H9 (cell line): ENCODE measurements around the gene MARS1. TPM values are rescaled to one million over a fixed set of nuclear protein-coding genes. Genes with fewer than 3 reads are reported as not detected.

Experiments used
- DNase-seq: peaks from one replicate; pipeline ENCODE4 v3.0.0-alpha.2; 2017
- H2AFZ ChIP-seq: one replicate; pipeline ENCODE4 v1.6.1; 2013; ENCODE audit warnings: mild to moderate bottlenecking, low read length, control low read depth, moderate library complexity
- H2AK5ac ChIP-seq: 2 replicates; pipeline ENCODE4 v1.6.1; 2013; ENCODE audit warnings: low read length, control low read depth, mixed read lengths; ENCODE audit not compliant: insufficient read length
- H2BK120ac ChIP-seq: one replicate; pipeline ENCODE4 v1.6.1; 2013; ENCODE audit warnings: low read depth, mild to moderate bottlenecking, low read length, control low read depth, inconsistent platforms; ENCODE audit not compliant: poor library complexity, severe bottlenecking
- H2BK12ac ChIP-seq: 2 replicates; pipeline ENCODE4 v1.6.1; 2013; ENCODE audit warnings: low read length, control low read depth, mixed read lengths, low read depth; ENCODE audit not compliant: insufficient read length
- H2BK15ac ChIP-seq: 2 replicates; pipeline ENCODE4 v1.6.1; 2013; ENCODE audit warnings: low read depth, low read length, control low read depth
- H2BK20ac ChIP-seq: one replicate; pipeline ENCODE4 v1.6.1; 2013; ENCODE audit warnings: low read depth, mild to moderate bottlenecking, low read length, control low read depth, inconsistent platforms; ENCODE audit not compliant: poor library complexity, severe bottlenecking
- H2BK5ac ChIP-seq: 2 replicates; pipeline ENCODE4 v1.6.1; 2013; ENCODE audit warnings: low read length, control low read depth, mixed read lengths; ENCODE audit not compliant: insufficient read length
- H3K14ac ChIP-seq: 2 replicates; pipeline ENCODE4 v1.6.1; 2013; ENCODE audit warnings: low read length, control low read depth; ENCODE audit not compliant: insufficient read depth
- H3K18ac ChIP-seq: 2 replicates; pipeline ENCODE4 v1.6.1; 2013; ENCODE audit warnings: low read depth, mild to moderate bottlenecking, mixed read lengths, low read length, control low read depth; ENCODE audit not compliant: insufficient read length
- H3K23ac ChIP-seq: 2 replicates; pipeline ENCODE4 v1.6.1; 2013; ENCODE audit warnings: low read length, control low read depth, mixed read lengths, low read depth; ENCODE audit not compliant: insufficient read length
- H3K23me2 ChIP-seq: 2 replicates; pipeline ENCODE4 v1.6.1; 2013; ENCODE audit warnings: low read depth, mild to moderate bottlenecking, mixed read lengths, low read length, control low read depth; ENCODE audit not compliant: insufficient read length, poor library complexity, severe bottlenecking
- H3K27ac ChIP-seq: 2 replicates; pipeline ENCODE4 v1.5.1; 2013; ENCODE audit warnings: low read length, control low read depth, mixed read lengths, low read depth; ENCODE audit not compliant: insufficient read length
- H3K27me3 ChIP-seq: 2 replicates; pipeline ENCODE4 v1.6.1; 2013; ENCODE audit warnings: low read length, control low read depth, inconsistent platforms; ENCODE audit not compliant: insufficient read depth
- H3K4ac ChIP-seq: 2 replicates; pipeline ENCODE4 v1.6.1; 2013; ENCODE audit warnings: low read depth, mild to moderate bottlenecking, control low read depth, inconsistent platforms, low read length, moderate library complexity
- H3K4me1 ChIP-seq: 2 replicates; pipeline ENCODE4 v1.6.1; 2013; ENCODE audit warnings: low read length, control low read depth, inconsistent platforms; ENCODE audit not compliant: insufficient read depth
- H3K4me2 ChIP-seq: 2 replicates; pipeline ENCODE4 v1.6.1; 2013; ENCODE audit warnings: low read length, control low read depth, mixed read lengths; ENCODE audit not compliant: insufficient read length, insufficient read depth
- H3K56ac ChIP-seq: 2 replicates; pipeline ENCODE4 v1.6.1; 2013; ENCODE audit warnings: low read depth, mild to moderate bottlenecking, mixed read lengths, low read length, control low read depth; ENCODE audit not compliant: insufficient read length
- H3K79me1 ChIP-seq: 2 replicates; pipeline ENCODE4 v1.6.1; 2013; ENCODE audit warnings: low read depth, mild to moderate bottlenecking, moderate library complexity, low read length, control low read depth, inconsistent platforms; ENCODE audit not compliant: insufficient read depth, poor library complexity, severe bottlenecking
- H3K79me2 ChIP-seq: 2 replicates; pipeline ENCODE4 v1.6.1; 2013; ENCODE audit warnings: low read length, control low read depth, inconsistent platforms; ENCODE audit not compliant: insufficient read depth
- H3K9ac ChIP-seq: 2 replicates; pipeline ENCODE4 v1.6.1; 2013; ENCODE audit warnings: low read length, control low read depth, mixed read lengths; ENCODE audit not compliant: insufficient read length; ENCODE audit errors: extremely low read depth
- H3K9me3 ChIP-seq: one replicate; pipeline ENCODE4 v1.6.1; 2013; ENCODE audit warnings: low read depth, low read length, inconsistent platforms; ENCODE audit not compliant: control insufficient read depth
- H3T11ph ChIP-seq: one replicate; pipeline ENCODE4 v1.6.1; 2013; ENCODE audit warnings: mild to moderate bottlenecking, low read length, control low read depth, inconsistent platforms
- H4K20me1 ChIP-seq: one replicate; pipeline ENCODE4 v1.6.1; 2013; ENCODE audit not compliant: control insufficient read depth, insufficient read length, insufficient read depth
- H4K5ac ChIP-seq: 2 replicates; pipeline ENCODE4 v1.6.1; 2013; ENCODE audit warnings: low read depth, mild to moderate bottlenecking, mixed read lengths, low read length, control low read depth; ENCODE audit not compliant: insufficient read length
- H4K8ac ChIP-seq: replicated peaks from 2 replicates; pipeline ENCODE4 v1.6.1; 2013; ENCODE audit warnings: low read length, control low read depth, mixed read lengths, low read depth; ENCODE audit not compliant: insufficient read length
- H4K91ac ChIP-seq: 2 replicates; pipeline ENCODE4 v1.6.1; 2013; ENCODE audit warnings: low read depth, mild to moderate bottlenecking, moderate library complexity, mixed read lengths, low read length, control low read depth; ENCODE audit not compliant: insufficient read length
- H3K27ac Mint-ChIP-seq, 3 experiments: 2 replicates in 2 of 3; 3 replicates in 1 of 3; pipeline ENCODE4 v1.8.0; 2020 to 2021; ENCODE audit warnings: mixed read lengths in 3 of 3, mild to moderate bottlenecking in 1 of 3, moderate library complexity in 1 of 3
- H3K27me3 Mint-ChIP-seq: 2 replicates; pipeline ENCODE4 v1.8.0; 2021; ENCODE audit warnings: low read depth, mild to moderate bottlenecking, moderate library complexity, mixed read lengths
- H3K36me3 Mint-ChIP-seq, 3 experiments: 2 replicates in 2 of 3; 3 replicates in 1 of 3; pipeline ENCODE4 v1.8.0; 2020 to 2021; ENCODE audit warnings: low read depth in 3 of 3, mixed read lengths in 3 of 3; ENCODE audit not compliant: insufficient read depth in 1 of 3
- H3K4me1 Mint-ChIP-seq, 2 experiments: 2 replicates each; pipeline ENCODE4 v1.8.0; 2020; ENCODE audit warnings: mixed read lengths in 2 of 2
- H3K4me3 Mint-ChIP-seq, 2 experiments: 2 replicates in 1 of 2; 3 replicates in 1 of 2; pipeline ENCODE4 v1.8.0; 2020 to 2021; ENCODE audit warnings: mild to moderate bottlenecking in 2 of 2, mixed read lengths in 2 of 2, moderate library complexity in 1 of 2
- H3K9me3 Mint-ChIP-seq, 2 experiments: 2 replicates in 1 of 2; 3 replicates in 1 of 2; pipeline ENCODE4 v1.8.0; 2020; ENCODE audit warnings: mild to moderate bottlenecking in 2 of 2, mixed read lengths in 2 of 2, moderate library complexity in 1 of 2
- WGBS: extraction: QIAGEN DNeasy Blood & Tissue Kit; methylation state at CpG from one replicate; pipeline ENCODE4 v1.1.7; 2013; ENCODE audit warnings: missing lambda C conversion rate, low lambda C conversion rate, mixed read lengths; ENCODE audit not compliant: insufficient read length; ENCODE audit errors: extremely low coverage; 5-methylcytosine and 5-hydroxymethylcytosine counted together
- total RNA-seq: library from RNA; stranded (reverse); gene quantifications from 2 replicates; pipeline ENCODE4 v1.2.1, GENCODE V29; 2021
- TF ChIP-seq, protein P1 (sequence below): fragments of 200-600 bp; sonication (generic); conservative IDR thresholded peaks from 3 replicates; pipeline ENCODE4 v1.8.0; 2021; ENCODE audit warnings: antibody characterized with exemption, mild to moderate bottlenecking

MARS1 gene
- total RNA-seq, 1 experiment from 2014 or later, result 368 TPM

DNA sequence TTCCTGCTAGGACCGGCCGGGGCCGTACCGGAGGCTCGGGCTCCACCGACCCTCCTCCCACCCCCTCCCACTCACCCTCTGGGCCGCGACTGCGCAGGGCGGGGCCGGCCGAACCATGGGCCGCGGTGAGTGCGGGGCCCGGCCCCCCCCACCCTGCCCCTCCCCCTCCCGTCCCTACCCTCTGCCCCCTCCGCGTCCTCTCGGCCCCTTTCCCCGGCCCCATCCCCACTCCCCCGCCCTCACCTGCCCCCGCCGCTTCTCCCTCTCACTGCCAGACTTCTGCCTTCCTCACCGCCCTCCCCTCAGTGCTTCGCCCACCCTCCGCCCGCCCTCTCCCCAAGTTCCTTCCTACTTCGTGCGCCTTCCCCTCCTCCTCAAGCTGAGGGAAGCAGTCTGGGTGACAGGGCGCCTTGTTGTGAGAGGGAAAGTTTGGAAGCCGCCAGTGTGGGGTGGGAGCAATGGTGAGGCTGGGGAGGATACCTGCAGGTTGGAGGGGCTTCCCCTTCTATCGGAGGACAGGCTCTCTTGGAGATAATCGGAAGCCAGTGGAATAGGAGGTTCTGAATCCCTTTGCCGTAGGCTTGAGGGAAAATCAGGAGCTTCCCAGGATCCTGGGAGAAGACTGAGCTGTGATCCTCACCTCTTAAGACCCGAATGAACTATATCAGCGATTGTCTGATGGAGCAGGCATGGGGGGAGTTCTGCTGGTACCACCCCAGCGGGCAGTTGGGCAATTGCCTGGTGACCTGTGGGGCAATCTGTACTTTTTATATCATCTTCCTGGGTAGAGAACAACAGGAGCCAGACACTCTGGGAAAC is 35.2 kb downstream of the MARS1 start:
- no peak overlapping the region for H3K27ac ChIP-seq
- H4K20me1 ChIP-seq, result no peaks in the 10 kb centered on the region
- no peak overlapping the region for H2AFZ ChIP-seq
- H3K23ac ChIP-seq, result no peak overlapping the region
- no peak overlapping the region for H4K8ac ChIP-seq
- Mint-ChIP-seq H3K27ac (peak overlapping the region; percentile 94 to 97 (median 95); a peak in 5 of 7 replicates), H3K4me1 (peaks cover 35 to 52% of the 10 kb centered on the region in 2 experiments), H3K9me3 (no peaks in the 10 kb centered on the region), H3K27me3 (no peaks in the 10 kb centered on the region; the same call in 1 of the 2 replicates), H3K36me3 (peaks cover 16 to 39% (median 39%) of the 10 kb centered on the region in 3 experiments), H3K4me3 (peak overlapping the region; percentile 96)
- no peak overlapping the region for H4K91ac ChIP-seq
- H3K9me3 ChIP-seq, result no peaks in the 10 kb centered on the region
- H3K23me2 ChIP-seq, result peaks cover 22% of the 10 kb centered on the region
- H3K14ac ChIP-seq, result peak overlapping the region; percentile 37
- no peak overlapping the region for H3K56ac ChIP-seq
- no peak overlapping the region for H3K4ac ChIP-seq
- H2BK5ac ChIP-seq, result no peak overlapping the region
- no peak overlapping the region for H2BK12ac ChIP-seq
- DNase-seq, result no peak
- TF ChIP-seq, protein P1, sequence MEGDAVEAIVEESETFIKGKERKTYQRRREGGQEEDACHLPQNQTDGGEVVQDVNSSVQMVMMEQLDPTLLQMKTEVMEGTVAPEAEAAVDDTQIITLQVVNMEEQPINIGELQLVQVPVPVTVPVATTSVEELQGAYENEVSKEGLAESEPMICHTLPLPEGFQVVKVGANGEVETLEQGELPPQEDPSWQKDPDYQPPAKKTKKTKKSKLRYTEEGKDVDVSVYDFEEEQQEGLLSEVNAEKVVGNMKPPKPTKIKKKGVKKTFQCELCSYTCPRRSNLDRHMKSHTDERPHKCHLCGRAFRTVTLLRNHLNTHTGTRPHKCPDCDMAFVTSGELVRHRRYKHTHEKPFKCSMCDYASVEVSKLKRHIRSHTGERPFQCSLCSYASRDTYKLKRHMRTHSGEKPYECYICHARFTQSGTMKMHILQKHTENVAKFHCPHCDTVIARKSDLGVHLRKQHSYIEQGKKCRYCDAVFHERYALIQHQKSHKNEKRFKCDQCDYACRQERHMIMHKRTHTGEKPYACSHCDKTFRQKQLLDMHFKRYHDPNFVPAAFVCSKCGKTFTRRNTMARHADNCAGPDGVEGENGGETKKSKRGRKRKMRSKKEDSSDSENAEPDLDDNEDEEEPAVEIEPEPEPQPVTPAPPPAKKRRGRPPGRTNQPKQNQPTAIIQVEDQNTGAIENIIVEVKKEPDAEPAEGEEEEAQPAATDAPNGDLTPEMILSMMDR, result no peak
- H3K4me2 ChIP-seq, result peak overlapping the region; percentile 97
- H3K9ac ChIP-seq, result peak overlapping the region; percentile 53
- no peaks in the 10 kb centered on the region for H3K79me1 ChIP-seq
- H3K18ac ChIP-seq, result peak overlapping the region; percentile 51
- H3K27me3 ChIP-seq, result no peaks in the 10 kb centered on the region
- no peaks in the 10 kb centered on the region for H3K79me2 ChIP-seq
- H3K4me1 ChIP-seq, result peaks cover 3% of the 10 kb centered on the region; the same call in 1 of the 2 replicates
- H2BK15ac ChIP-seq, result no peak overlapping the region
- no peak overlapping the region for H2BK120ac ChIP-seq
- no peak overlapping the region for H2AK5ac ChIP-seq
- WGBS, result no CpG with 5 or more reads among the region's 38 CpGs
- no peak overlapping the region for H3T11ph ChIP-seq
- no peak overlapping the region for H2BK20ac ChIP-seq
- no peak overlapping the region for H4K5ac ChIP-seq
